Measurements from ENCODE around the gene TCF7L2.

GRCh38 chr10:112983444-112984056 is 33.5 kb downstream of the TCF7L2 start:
- TF ChIP-seq, protein P1, sequence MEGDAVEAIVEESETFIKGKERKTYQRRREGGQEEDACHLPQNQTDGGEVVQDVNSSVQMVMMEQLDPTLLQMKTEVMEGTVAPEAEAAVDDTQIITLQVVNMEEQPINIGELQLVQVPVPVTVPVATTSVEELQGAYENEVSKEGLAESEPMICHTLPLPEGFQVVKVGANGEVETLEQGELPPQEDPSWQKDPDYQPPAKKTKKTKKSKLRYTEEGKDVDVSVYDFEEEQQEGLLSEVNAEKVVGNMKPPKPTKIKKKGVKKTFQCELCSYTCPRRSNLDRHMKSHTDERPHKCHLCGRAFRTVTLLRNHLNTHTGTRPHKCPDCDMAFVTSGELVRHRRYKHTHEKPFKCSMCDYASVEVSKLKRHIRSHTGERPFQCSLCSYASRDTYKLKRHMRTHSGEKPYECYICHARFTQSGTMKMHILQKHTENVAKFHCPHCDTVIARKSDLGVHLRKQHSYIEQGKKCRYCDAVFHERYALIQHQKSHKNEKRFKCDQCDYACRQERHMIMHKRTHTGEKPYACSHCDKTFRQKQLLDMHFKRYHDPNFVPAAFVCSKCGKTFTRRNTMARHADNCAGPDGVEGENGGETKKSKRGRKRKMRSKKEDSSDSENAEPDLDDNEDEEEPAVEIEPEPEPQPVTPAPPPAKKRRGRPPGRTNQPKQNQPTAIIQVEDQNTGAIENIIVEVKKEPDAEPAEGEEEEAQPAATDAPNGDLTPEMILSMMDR (IDR thresholded peaks at IDR 0.05): no peak
- TF ChIP-seq POLR2A (IDR thresholded peaks at IDR 0.05): no peak
